ENCODE results near the gene CTSF. TPM values are rescaled to one million over a fixed set of nuclear protein-coding genes. Genes with fewer than 3 reads are reported as not detected.

Gene CTSF
- total and polyA plus RNA-seq, 2 of the 13 experiments (the other 11 are each of a cell fraction or from before 2014, with no cell fraction given) = not detected

DNA sequence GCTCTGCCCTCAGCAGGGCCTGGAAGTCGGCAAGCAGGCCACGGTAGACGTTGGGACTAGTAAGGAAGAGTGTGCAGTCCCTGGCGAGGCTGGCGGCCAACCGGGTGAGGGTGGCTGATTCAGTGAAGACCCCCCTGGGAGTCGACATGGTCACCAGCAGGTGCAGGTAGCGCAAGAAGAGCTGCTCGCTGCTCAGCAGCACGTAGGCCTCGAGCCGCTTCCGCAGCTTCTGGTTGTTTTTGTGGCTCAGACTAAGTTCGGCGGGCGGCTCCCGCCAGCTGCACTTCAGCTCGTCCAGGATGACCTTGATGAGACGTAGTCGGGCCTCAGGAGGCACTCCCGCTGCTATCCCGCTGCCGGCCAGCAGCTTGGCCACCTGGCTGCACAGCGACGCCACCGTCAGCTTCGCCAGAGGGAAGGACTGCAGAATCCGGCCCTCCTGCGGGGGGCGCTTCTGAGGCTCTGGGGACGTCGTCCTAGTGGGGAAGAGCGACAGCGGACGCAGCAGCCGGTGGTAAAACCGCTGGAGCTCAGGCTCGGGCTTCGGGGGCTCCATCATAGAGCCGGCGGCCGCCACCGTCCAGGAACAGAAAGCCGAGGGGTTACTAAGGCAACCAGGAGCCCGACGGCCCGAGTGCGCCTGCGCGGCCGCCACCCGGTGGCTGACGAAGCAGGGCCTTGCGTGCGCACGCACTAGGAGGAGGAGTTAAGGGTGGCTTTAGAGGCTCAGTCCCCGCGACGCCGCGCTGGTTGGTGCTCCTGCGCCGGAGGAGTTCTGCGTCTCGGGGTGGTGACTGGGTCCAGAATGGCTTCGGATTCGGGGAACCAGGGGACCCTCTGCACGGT is 24.3 kb upstream of the CTSF start, which contains the start of the genes CCDC87 and CCS (continued):
- TF ChIP-seq, protein P1, sequence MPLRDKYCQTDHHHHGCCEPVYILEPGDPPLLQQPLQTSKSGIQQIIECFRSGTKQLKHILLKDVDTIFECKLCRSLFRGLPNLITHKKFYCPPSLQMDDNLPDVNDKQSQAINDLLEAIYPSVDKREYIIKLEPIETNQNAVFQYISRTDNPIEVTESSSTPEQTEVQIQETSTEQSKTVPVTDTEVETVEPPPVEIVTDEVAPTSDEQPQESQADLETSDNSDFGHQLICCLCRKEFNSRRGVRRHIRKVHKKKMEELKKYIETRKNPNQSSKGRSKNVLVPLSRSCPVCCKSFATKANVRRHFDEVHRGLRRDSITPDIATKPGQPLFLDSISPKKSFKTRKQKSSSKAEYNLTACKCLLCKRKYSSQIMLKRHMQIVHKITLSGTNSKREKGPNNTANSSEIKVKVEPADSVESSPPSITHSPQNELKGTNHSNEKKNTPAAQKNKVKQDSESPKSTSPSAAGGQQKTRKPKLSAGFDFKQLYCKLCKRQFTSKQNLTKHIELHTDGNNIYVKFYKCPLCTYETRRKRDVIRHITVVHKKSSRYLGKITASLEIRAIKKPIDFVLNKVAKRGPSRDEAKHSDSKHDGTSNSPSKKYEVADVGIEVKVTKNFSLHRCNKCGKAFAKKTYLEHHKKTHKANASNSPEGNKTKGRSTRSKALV (CRISPR knock-in tag; IDR thresholded peaks at IDR 0.05) = peak; percentile 94
- peak; percentile 32; the same call in 1 of the 2 replicates for TF ChIP-seq RARA (CRISPR knock-in tag; IDR thresholded peaks at IDR 0.05)
- peak; percentile 64 for TF ChIP-seq MED1 (CRISPR knock-in tag; IDR thresholded peaks at IDR 0.05)
- no peak for TF ChIP-seq SYNCRIP (IDR thresholded peaks at IDR 0.05; ENCODE audit: insufficient read depth, low read depth, low read length)
- no peak for TF ChIP-seq ATM (IDR thresholded peaks at IDR 0.05; ENCODE audit: borderline replicate concordance)
- TF ChIP-seq ZNF235 (CRISPR knock-in tag; IDR thresholded peaks at IDR 0.05; ENCODE audit: borderline replicate concordance) = no peak
- no peak for TF ChIP-seq ZNF432 (CRISPR knock-in tag; IDR thresholded peaks at IDR 0.05; ENCODE audit: borderline replicate concordance)
- peak; percentile 26 for TF ChIP-seq YY1 (IDR thresholded peaks at IDR 0.05; ENCODE audit: insufficient read depth, insufficient replicate concordance, low read depth, low read length)
- TF ChIP-seq, protein P2, sequence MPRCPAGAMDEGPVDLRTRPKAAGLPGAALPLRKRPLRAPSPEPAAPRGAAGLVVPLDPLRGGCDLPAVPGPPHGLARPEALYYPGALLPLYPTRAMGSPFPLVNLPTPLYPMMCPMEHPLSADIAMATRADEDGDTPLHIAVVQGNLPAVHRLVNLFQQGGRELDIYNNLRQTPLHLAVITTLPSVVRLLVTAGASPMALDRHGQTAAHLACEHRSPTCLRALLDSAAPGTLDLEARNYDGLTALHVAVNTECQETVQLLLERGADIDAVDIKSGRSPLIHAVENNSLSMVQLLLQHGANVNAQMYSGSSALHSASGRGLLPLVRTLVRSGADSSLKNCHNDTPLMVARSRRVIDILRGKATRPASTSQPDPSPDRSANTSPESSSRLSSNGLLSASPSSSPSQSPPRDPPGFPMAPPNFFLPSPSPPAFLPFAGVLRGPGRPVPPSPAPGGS (CRISPR knock-in tag; IDR thresholded peaks at IDR 0.05) = no peak
- peak; percentile 70; the same call in 1 of the 2 replicates for TF ChIP-seq RFXAP (CRISPR knock-in tag; IDR thresholded peaks at IDR 0.05; ENCODE audit: borderline replicate concordance)
- TF ChIP-seq, protein P3, sequence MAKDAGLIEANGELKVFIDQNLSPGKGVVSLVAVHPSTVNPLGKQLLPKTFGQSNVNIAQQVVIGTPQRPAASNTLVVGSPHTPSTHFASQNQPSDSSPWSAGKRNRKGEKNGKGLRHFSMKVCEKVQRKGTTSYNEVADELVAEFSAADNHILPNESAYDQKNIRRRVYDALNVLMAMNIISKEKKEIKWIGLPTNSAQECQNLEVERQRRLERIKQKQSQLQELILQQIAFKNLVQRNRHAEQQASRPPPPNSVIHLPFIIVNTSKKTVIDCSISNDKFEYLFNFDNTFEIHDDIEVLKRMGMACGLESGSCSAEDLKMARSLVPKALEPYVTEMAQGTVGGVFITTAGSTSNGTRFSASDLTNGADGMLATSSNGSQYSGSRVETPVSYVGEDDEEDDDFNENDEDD (CRISPR knock-in tag; IDR thresholded peaks at IDR 0.05; ENCODE audit: borderline replicate concordance) = peak; percentile 81; the same call in 1 of the 2 replicates
- 0 out of 2 replicates have a peak, but pooled peaks have one; percentile 72 for TF ChIP-seq ZSCAN20 (CRISPR knock-in tag; IDR thresholded peaks at IDR 0.05; ENCODE audit: borderline replicate concordance)
- TF ChIP-seq ZNF773 (CRISPR knock-in tag; IDR thresholded peaks at IDR 0.05; ENCODE audit: borderline replicate concordance) = no peak
- no peak for TF ChIP-seq SP1 (IDR thresholded peaks at IDR 0.05)
- peak; percentile 38 for TF ChIP-seq SP1 (CRISPR knock-in tag; IDR thresholded peaks at IDR 0.05)
- no peak for TF ChIP-seq FOXM1 (CRISPR knock-in tag; IDR thresholded peaks at IDR 0.05)
- TF ChIP-seq ZNF7 (CRISPR knock-in tag; IDR thresholded peaks at IDR 0.05) = no peak
- peak; percentile 78 for TF ChIP-seq KAT8 (CRISPR knock-in tag; IDR thresholded peaks at IDR 0.05)
- peak; percentile 13; the same call in 1 of the 2 replicates for TF ChIP-seq ZNF557 (CRISPR knock-in tag; IDR thresholded peaks at IDR 0.05)
- TF ChIP-seq, protein P4, sequence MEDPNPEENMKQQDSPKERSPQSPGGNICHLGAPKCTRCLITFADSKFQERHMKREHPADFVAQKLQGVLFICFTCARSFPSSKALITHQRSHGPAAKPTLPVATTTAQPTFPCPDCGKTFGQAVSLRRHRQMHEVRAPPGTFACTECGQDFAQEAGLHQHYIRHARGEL (CRISPR knock-in tag; IDR thresholded peaks at IDR 0.05) = no peak
- peak; percentile 59; the same call in 1 of the 2 replicates for TF ChIP-seq THAP11 (CRISPR knock-in tag; IDR thresholded peaks at IDR 0.05)
- TF ChIP-seq JUND (CRISPR knock-in tag; IDR thresholded peaks at IDR 0.05) = no peak
- TF ChIP-seq, protein P5, sequence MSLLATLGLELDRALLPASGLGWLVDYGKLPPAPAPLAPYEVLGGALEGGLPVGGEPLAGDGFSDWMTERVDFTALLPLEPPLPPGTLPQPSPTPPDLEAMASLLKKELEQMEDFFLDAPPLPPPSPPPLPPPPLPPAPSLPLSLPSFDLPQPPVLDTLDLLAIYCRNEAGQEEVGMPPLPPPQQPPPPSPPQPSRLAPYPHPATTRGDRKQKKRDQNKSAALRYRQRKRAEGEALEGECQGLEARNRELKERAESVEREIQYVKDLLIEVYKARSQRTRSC (CRISPR knock-in tag; IDR thresholded peaks at IDR 0.05; ENCODE audit: low read depth) = no peak
- peak; percentile 68; the same call in 1 of the 2 replicates for TF ChIP-seq TARDBP (CRISPR knock-in tag; IDR thresholded peaks at IDR 0.05)
- no peak for TF ChIP-seq SIX4 (CRISPR knock-in tag; IDR thresholded peaks at IDR 0.05)
- no peak for TF ChIP-seq NR2F1 (CRISPR knock-in tag; IDR thresholded peaks at IDR 0.05)
